NCI-H1417 treated with DMSO at 0.1 percent for 48 hours (cell line): ENCODE measurements around the gene CDHR2.

Experiments used
- DNase-seq: peaks from one replicate; lab custom pipeline; 2025; lab: John Stamatoyannopoulos, UW

The CDHR2 gene

DNA sequence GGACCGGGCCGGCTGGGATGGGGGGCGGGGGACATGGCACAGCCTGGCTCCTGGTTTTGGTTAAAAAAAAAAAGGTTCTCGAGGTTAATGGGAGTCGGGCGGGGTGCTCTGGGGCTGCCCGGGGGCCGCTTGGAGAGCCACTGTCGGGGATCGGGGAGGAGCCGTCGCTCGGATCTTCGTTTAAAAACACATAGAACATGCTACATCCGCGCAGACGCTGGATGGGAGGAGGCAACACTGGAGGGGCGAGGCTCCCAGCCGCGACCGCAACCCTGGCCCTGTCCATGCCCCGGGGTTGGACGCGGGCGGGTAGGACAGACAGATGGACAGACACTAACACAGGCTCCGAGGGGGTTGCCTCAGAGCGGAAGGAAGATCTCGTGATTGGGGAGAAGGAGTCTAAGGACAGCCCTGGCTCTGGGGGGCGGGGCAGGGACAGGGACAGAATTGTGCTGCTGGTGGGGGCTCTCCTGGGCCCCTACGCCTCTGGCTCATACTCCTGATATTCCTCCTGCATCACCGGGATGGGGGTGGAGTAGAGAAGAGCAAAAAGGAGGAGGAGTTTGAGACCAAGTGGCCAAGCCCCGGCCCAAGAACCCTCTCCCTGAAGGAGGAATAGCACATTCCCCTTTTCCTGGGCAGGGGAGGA, 71.3 kb downstream of the CDHR2 start:
- no peak for DNase-seq

DNA sequence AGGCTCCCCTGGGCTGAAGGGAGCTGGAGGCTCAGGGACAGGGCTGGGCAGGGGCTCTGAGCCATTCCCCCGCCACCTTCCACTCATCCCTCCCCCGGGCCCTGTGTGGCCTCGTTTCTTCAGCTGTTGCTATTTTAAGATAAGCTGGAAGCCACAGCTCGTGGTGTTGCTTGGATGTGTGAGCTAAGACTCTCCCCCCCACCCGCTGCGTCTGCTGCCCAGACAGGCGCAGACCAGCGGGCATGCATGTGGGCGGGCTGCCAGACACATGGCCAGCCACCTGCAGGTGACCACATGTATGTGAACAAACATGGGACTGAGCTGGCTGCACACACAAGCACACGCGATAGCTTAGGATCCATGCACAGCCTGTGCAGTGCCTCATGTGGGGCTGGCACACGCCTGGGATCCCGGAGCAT, 72.5 kb downstream of the CDHR2 start:
- DNase-seq = no peak

DNA sequence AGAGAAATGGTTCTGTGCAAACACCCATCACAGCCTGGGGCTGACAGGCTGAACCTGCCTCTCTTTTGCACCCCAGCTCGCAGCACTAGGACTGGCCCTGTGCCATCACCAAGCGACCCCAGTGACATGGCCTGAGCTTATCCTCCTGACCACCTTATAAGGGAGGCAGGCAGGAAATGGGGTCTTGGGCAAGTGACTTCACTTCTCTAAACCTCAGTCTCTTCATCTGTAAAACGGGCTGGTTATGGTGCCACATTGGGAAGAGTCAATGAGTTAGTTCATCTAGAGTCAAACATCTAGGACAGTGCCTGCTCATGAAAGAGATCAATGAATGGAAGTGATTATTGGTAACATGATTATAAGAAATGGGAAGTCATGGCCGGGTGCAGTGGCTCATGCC, 75.0 kb downstream of the CDHR2 start:
- no peak for DNase-seq

DNA sequence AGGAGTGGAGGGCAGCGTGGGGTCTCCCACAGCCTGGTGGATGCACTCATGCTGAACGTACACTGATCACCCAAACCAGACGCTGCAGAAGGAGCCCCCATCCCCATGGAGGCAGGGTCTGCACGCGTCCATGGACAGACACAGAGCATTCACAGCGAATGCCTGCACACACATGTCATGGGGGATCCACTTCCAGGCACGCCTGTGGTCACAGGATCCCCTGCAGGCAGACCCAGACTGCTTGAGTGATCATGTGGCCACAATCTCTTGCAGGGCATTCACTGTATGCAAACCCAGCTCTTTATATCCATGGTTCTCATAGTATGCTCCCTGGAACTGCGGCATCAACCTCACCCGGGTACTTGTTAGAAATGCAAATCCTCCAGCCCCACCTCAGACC, 75.8 kb downstream of the CDHR2 start:
- DNase-seq = no peak

DNA sequence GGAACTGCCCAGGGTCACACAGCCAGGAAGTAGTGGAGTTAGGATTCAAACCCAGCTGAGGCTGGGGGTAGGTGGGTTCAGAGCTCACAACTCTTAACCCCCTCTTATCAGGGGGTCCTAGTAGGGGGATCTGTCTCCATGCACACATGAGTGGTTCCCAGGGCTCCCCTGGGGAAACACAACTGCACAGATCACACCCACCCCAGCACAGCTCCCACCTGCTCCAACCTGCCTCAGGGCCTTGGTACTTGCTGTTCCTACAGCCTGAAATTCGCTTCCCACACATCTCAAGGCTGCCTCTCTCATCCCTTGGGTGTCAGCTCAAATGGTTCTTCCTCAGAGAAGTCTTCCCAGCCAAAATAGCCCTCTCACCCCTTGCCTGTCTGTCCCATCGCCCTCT, 76.4 kb downstream of the CDHR2 start:
- DNase-seq = no peak

DNA sequence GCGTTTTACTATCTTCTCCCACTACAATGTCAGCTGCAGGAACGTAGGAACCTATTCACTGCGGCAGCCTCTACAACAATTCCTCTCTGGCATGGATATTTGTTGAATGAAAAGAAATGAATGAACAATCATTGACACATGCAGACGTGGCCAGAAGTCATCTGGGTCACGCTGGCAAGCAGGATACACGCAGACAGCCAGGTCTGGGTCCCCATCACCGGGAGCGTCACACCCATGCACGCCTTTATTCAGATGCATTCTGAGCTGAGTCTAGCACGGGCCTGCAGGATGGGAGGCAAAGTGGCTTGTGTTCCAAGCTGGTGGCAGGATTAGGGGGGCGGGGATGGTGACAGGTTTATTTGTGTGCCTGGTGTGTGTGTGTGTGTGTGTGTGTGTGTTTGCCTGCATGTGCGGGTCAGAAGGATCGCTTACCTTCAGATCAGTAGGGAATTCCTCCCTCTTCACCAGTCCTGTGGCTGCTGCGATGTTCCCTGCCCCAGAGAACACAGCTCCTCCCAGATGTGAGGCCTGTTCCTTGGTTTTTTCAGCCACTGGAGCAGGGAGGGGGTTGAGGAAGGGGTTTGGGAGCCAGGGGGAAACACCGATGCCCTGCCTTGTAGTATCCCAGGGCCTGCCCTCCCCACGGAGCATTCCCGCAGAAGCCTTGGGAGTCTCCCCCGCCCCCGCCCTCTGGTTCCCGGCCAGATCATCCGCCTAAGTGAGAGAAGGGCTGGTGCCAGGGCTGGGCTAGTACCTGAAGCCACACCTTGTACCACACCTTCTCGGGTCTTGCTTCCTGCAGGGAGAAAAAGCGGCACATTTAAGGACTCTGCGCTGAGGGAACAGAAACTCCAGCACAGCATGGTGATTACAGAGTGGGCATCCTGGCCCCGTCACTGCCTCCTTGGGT, 77.1 kb downstream of the CDHR2 start:
- DNase-seq = no peak

DNA sequence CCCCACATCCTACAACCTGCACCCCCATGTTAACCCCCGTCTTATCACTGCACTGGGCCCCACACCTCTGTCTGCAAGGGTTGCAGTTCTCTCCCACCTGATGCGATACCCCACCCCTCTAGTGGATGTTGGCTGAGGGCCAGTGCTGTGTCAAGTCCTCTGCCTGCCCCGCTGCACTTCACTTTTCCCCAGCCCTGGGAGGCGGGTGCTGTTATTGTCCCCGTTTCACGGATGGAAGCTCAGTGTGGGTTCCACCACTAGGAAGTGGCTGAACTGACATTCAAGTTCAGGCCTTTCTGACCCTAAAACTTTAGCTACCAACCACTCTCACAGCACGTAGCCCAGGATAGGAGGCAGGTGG, 77.7 kb downstream of the CDHR2 start:
- no peak for DNase-seq

DNA sequence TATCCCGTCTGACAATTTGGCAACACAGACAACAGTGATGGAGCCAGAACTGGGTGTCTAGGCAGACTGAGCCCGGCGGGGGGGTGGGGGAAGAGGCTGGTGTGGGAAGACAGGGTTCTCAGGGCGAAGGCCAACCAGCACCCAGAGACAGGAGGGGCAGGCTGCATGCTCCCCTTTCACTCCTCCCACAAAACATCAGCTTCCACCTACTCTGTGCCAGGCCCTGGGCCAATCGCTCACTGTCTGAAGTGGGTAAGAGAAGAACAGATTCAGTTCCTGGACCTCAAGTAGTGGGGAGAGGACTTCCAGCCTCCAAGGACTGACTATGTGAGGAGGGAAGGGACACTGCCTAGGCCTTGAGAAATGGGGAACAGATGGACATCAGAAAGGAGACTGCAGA, 78.4 kb downstream of the CDHR2 start:
- DNase-seq = no peak

DNA sequence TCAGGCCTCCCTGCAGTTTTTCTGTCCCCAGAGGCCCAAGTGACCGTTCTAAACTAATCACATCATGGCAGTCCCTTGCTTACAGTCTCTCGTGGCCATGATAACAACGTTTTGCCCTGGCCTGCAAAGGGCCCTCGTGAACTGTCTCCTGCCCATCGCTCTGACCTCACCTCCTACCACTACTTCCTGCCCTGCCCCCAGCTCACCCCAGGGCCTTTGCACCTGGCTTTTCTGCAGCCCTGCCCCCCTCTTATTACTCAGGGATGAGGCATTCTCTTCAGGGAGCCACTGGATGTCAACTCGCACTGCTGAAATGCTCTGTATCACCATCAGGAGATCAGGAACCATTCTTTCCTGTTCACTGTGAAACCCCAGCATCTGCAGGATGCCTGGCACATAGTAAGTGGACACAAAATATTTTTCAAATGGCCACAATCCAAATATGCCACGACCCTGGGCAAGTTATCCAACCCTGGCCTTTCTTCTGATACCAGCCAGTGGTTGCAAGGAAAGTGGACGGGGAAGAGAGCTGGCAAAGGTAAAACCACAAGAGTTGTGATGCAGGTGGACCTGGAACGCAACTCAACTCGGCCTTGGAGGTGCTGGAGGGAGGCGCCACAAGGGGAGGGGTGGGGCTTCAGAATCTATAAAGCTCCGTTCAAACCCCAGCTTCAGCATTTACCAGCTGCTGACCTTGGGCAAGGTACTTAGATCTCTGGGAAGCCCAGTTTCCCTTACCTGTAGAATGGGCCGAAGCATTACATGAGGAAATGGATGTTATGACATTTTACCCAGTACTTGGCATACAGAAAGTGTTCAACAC, 79.5 kb downstream of the CDHR2 start:
- DNase-seq = no peak

DNA sequence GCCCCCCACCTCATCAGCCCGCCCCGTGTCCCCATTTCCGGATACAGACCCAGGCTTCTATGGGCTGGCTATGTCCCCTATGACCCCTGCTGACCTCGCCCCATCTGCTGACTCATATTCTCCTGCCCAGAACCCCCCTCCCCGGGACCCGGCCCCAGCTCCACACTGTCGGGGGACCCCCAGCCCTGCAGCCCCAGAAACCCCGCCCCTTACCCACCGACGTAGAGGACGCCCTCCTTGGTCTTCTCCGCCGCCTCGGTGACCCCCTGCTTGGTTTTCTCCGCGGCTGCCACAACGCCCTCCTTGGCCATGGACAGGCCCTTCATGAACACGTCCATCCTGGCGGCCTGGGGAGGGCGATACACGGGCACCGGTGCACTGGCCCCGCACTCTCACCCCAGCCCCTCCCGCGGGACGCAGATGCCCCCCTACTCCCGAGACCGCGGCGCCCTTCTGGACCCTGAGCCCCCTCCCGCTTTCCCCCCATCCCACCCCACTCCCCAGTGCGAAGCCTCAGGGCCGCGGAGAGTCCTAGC, 80.2 kb downstream of the CDHR2 start:
- DNase-seq = no peak

DNA sequence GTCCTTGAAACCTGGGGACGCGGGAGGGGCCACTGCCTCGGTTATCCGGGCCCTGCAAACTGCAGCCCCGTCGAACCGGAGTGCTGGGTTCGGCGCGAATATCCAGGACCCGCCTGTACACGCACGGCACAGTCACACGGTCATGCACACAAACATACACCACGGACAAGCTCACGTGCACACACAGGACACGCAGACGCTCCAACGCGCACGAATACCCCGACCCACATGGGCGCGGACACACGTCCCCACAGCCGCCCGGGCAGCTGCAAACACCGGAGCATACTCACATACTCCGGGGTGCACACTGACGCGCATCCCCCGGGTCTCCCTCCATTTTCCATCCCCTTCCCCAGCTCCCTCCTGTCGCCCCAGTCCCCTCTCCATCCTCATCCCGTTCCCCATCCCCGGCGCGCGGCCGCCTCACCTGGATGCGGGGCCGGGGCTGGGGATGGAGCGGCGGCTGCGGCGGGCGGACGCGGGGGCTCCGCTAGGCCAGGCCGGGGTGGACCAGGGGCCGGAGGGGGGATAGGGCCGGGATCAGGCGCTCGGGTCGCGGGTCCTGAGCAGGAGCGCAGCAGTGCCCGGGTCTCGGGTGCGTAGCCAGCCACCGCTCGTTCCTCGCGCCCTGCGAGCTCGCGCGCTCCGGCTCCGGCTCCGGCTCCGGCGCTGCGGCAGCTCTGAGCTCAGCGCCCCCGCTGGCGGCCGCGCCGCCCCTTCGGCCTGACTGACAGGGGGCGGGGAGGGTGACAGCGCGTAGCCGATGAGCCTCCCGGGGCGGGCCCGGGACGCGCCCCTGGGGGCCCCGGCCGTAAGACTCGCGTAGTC, 80.9 kb downstream of the CDHR2 start, which contains the start of the genes EIF4E1B and SNCB:
TSS of gene EIF4E1B (plus strand) at position 823 of the 828 bp plus-strand sequence. CDS start 12,113 bp downstream, outside the sequence.
TSS of gene SNCB (minus strand) at position 682 of the 828 bp plus-strand sequence. CDS start 880 bp downstream, outside the sequence.
- DNase-seq = no peak

DNA sequence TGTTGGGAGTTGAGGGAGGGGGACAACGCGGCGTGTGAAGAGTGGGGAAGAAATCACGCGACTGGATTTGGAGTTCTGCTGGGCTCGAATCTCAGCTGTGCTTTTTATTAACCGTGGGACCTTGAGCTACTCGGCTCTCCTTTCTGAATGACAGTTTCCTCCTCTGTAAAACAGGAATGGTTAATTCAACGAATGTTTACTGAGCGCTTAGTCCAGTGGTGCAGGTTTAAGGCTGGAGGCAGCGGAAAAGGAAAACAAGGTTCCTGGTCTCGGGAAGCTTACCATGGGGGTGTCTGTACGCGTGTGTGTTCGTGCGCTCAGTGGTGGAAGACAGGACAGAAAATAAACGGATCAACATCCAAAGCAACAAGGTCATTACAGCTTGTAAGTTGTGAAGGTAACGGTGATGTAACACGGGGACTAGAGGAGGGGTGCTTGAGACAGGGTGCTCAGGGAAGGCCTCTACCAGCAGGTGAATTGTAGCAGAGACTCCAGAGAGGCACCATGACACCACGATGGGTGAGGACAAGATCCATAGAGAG, 81.6 kb downstream of the CDHR2 start:
- no peak for DNase-seq

DNA sequence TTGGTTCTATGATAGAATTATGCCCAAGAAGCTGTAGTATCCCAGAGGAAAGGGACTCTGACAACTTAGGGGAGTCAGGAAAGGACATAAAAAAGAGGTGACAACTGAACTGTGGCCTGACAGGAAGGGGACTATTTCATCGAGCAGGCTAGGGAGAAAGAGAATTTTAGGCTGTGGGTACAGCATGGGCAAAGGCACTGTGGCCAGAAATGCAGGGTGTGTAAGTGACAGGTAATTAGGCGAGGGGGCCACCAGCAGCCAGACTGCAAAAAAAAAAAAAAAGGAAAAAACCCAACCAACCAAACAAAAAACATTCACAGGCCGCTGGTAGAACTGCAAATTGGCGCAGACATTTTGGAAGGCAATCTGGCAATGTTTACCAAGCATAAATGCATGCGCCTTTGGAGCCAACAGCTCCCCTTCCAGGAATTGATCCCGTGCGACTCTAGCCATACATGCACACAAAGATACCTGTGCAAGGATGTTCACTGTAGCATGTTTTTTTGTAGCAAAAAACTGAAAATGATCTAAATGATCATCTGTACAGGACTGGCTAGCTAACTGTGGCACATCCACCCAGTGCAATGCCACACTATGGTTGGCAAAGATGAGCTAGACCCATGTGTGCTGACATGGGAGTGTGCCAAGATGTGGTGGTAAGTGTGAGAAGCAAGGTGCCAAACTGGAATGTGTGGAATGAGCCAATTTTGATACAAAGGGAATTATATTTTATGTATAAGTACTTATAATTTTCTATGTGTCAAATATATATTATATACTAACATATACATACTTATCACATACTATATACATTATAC, 82.5 kb downstream of the CDHR2 start:
- no peak for DNase-seq

DNA sequence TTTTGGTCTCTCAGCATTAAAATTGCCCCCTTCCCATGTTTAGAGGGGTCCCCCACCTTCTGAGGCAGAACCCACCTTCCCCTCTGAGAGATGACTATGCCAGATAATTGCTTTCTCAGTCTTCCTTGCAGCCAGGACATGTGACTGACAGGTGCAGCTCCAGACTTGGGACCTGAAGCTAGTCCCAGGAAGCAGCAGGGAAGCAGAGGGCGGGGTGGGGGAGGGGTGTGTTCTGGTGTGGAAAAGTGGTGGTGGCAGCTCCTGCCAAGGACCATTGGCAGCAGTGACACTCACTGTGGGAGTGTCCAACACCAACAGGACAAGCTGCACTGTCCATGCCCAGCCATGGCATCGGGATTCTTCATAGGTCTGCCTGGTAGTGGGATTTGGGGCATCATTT, 83.6 kb downstream of the CDHR2 start:
- no peak for DNase-seq

DNA sequence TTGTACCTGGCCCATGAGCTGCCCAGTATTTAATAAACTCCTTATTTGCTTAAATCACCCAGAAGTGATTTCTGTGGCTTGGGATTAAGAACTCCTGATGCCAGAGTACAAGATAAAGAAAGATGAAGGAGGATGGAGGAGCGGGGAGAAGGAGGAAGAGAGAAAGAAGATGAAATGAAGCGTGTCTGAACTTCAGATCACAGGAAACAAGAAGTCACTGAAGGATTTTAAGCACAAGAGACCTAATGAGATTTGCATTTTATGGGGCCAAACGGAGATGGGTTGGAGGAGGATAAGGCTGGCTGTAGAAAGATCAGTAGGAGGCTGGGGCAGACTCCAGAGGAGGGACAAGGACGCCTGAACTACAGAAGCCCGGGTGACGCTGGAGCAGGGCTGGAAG, 84.5 kb downstream of the CDHR2 start:
- no peak for DNase-seq

DNA sequence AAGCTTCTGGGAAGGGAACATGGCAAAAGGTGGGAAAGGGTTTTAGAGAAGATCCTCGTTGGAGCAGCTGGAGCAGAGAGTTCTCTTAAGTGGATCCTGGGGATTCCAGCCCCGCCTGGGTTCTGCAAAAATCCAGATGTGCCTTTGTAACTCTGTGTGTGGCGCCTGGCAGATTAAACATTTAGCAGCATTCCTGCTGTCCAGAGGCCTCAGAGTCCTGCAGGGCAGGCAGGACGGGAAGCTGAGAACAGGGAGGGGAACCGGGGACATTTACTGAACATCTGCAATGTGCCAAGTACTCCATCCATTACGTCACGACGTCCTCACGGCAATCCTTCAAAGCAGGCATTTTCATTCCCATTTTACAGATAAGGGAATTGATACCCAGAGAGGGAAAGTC, 87.3 kb downstream of the CDHR2 start:
- no peak for DNase-seq

DNA sequence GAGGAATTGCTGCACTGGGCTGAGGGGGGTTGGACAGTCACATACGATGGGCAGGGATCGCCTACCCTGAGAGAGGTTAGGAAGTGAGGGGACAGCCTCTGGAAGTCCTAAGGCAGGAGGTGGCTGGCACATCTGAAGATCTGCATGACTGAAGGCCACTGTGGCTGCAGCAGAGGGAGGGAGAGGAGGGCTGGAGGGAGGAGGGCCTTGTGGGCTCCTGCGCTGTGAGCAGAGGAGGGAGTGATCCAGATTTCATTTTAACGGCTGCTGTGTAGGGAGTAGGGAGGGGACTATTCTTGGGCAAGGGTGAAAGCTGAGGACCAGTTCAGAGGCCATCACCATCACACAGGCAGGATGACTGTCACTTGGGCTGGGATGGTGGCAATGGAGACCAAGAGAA, 88.4 kb downstream of the CDHR2 start:
- DNase-seq = no peak

DNA sequence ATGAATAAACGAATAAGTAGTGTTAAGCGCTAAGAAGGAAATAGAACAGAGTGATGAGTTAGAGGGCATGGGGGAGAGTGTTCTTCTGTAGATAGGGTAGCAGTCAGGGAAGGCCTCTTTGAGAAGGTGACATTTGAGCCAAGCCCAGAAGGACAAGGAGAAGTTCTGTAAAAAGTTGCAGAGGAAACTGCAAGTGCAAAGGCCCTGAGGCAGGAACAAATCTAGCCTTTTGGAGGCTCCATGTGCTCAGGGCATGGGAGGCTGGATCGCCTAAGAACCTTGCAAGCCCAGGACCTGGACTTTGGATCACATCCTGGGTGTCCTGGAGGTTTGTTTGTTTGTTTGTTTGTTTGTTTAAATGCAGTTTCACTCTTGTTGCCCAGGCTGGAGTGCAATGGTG, 89.3 kb downstream of the CDHR2 start:
- DNase-seq = no peak

DNA sequence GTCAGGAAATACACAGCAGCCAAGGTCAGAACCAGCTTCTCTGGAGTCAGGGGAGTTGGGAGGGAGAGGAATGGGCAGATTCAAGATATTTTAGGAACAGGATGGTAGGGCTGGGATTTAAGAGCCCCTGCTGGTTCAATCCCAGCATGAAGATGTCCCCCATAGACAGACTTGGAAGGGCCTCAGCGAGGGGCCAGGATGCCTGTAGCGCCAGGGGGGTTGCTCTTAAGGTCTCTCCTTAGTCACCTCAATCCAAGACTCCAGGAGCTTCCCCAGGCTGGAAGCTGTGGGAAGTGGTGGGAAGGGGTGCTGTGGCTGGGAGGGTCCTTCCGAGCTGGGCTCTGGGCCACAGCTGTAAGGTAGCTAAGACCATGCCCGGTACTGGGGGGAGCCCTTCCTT, 90.1 kb downstream of the CDHR2 start:
- DNase-seq = no peak

DNA sequence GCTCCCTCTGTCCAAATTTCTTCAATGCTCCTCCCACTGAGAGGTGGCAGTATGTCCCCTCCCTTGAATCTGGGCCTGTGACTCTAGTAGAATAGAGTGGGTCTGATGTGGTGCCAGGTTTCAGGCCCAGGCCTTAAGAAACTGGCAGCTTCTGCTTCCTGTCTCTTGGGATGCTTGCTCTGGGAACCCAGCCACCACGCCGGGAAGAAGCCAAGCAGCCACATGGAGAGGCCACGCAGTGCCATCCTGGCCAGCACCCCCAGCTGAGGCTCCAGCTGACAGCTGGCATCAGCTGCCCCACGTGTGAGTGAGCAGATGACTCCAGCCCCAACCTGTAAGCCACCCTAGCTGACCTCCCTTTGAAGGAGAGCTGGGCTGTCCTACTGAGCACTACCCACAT, 90.8 kb downstream of the CDHR2 start:
- DNase-seq = no peak
